ENCODE data around the gene ANKS4B.
"Not testable (repeated sequence)": the region's sequence is repeated elsewhere in the genome, so short reads cannot be mapped to it uniquely, and the experiment has no call there.

The ANKS4B gene

GRCh38 chr16:21219551-21219950 lies 13.9 kb upstream of the ANKS4B start:
- DNase-seq, result no peak

GRCh38 chr16:21222495-21223337 lies 10.8 kb upstream of the ANKS4B start:
- no peak for DNase-seq

GRCh38 chr16:21223787-21224186 lies 9.7 kb upstream of the ANKS4B start:
- no peak for DNase-seq

- DNase-seq, result peak; percentile 25
These were observed 8.7 kb upstream of the ANKS4B start for GRCh38 chr16:21224800-21225199.

- DNase-seq, result no peak
These were observed 6.8 kb upstream of the ANKS4B start for GRCh38 chr16:21226749-21227148.

- DNase-seq, result no peak
These were observed 5.6 kb upstream of the ANKS4B start for GRCh38 chr16:21227866-21228265.

GRCh38 chr16:21228361-21228872 lies 5.1 kb upstream of the ANKS4B start:
- DNase-seq, result no peak

GRCh38 chr16:21233045-21233520 lies 416 bp upstream of the ANKS4B start:
- DNase-seq, result no peak

GRCh38 chr16:21235199-21235585 lies 1.7 kb downstream of the ANKS4B start:
- no peak for DNase-seq

- no peak for DNase-seq
These were observed 3.3 kb downstream of the ANKS4B start for GRCh38 chr16:21236831-21237230.

GRCh38 chr16:21239646-21240045 lies 6.1 kb downstream of the ANKS4B start:
- no peak for DNase-seq

GRCh38 chr16:21242756-21243155 lies 9.3 kb downstream of the ANKS4B start:
- DNase-seq, result no peak

GRCh38 chr16:21244518-21245215 lies 11.2 kb downstream of the ANKS4B start:
- DNase-seq, result no peak

GRCh38 chr16:21248179-21248578 lies 14.7 kb downstream of the ANKS4B start:
- not testable (repeated sequence) for DNase-seq

- no peak for DNase-seq
These were observed 16.8 kb downstream of the ANKS4B start for GRCh38 chr16:21250072-21250923.

GRCh38 chr16:21253470-21253869 lies 20.0 kb downstream of the ANKS4B start:
- DNase-seq, result no peak

GRCh38 chr16:21256636-21257035 lies 23.1 kb downstream of the ANKS4B start:
- no peak for DNase-seq

- no peak for DNase-seq
These were observed 23.8 kb downstream of the ANKS4B start for GRCh38 chr16:21257284-21257683.

- no peak for DNase-seq
These were observed 27.6 kb downstream of the ANKS4B start for GRCh38 chr16:21260870-21261791.

- no peak for DNase-seq
These were observed 29.5 kb downstream of the ANKS4B start for GRCh38 chr16:21262779-21263639.

Data from activated CD4-positive, alpha-beta T cell treated with anti-CD3 and anti-CD28 coated beads, Interleukin-2, Interleukin-6, amounts not matched to agents 100 ng/mL and 50 ng/mL, durations not matched to agents 16 hours and 8 hours (primary cell).